ENCODE results near the gene ABI3BP.

Gene ABI3BP

DNA sequence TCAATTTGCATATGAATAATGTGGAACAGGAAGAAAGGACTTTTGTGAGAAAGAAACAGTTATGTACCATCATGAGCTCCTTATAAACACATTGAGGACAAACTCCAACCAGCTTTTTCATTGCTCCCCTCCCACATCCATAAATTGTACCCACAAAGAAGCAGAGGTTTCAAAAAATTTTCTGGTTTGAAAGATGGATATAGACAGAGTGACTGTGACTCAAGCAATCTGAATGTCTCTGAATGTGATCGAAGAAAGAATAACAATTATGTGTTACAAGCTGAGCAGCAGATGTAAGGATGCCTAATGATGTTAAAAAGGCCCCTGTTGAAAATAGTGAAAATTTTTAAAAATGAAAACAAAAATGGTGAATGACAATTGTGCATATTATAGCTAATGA is 156.6 kb downstream of the ABI3BP start:
- DNase-seq (ENCODE audit: low spot score): no peak

DNA sequence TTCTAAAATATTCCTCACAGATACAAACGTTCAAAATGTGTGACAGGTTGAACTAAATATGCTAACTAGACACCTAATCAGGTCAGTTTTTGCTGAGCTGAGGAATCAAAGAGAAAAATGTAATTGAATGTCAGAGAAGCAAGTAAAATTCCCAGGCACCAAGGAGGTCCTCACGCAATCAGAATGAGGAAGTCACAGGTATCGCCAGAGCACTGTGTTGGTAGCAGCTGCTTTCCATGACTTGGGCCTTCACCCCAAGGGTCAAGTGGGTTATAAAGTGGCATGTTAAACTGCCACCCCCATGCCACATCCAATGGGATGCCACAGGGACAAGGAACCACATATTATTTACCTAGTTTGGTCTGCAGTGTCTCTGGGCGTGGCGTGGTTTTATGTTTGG is 158.9 kb downstream of the ABI3BP start:
- DNase-seq (ENCODE audit: low spot score): no peak

DNA sequence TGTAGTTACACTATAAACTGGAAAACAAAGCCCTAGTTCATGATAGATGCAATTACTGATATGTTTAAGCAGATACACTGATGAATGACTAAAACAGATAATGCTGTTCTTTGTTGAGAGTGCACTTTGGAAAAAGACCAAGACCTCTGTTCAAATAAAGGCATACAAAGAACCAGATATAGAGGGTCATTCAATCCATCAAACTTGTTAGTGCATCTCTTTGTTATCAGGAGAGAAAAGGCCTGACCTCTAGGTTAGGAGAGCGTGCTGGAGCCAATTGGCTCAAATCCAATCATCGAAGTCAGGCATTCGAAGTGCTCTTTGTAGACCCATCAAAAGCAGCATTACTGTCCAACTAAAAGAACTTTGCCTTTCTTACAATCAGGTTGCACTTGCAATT is 159.7 kb downstream of the ABI3BP start:
- peak; percentile 72 for DNase-seq (ENCODE audit: low spot score)

DNA sequence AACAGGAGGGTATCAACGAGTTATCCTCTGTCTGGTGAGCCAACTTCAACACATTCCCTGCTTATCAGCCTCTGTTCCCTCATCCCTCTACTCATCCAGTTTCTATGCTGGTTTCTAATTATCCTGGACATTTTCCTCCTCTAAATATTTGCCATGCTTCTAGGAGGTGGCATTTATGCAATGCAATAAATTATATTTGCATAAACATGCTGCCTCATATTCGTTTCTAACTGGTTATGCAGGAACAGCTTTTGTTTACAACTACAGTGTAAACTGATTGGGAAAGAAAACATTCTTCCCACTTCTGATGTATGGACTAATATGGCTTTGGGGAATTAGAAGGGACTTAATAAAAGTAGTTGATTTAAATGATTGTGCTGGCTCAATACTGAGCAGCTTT is 161.6 kb downstream of the ABI3BP start:
- no peak for DNase-seq (ENCODE audit: low spot score)

DNA sequence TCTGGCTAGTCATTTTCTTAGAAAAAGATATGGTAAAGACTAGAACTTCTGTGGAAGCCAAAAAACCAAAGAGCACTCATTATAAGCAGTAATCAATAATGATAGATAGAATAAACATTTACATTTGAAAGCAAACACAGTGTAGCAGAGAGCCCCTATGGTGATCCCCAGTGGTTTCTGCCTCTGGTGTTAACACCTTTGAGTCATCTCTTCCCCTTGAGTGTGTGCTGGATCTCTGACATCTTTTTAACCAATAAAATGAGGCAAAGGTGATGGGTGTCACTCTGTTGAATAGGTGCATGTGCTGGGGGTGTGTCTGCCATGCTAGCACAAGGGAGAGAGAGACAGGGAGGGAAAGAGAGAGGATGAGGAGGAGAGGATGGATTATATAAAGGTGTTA is 162.3 kb downstream of the ABI3BP start:
- DNase-seq (ENCODE audit: low spot score): no peak

DNA sequence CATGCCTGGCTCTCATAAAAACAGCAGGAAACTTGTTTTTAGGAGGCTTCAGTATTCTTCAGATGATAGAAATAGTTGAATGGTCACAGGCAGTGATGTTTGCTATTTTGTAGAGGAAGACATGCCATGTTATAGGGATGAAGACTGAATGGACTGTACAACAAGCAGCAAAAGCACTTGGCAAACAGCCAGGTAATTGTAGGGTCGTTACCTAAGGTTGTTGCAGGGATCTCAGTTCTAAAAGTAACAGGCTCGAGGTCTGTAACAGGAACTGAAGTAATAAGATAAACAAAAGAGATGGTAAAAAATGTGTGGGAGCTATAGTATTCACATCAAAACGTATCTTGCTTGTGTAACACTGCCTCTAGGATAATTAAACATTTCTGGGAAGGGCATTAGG is 167.6 kb downstream of the ABI3BP start:
- DNase-seq (ENCODE audit: low spot score): no peak

DNA sequence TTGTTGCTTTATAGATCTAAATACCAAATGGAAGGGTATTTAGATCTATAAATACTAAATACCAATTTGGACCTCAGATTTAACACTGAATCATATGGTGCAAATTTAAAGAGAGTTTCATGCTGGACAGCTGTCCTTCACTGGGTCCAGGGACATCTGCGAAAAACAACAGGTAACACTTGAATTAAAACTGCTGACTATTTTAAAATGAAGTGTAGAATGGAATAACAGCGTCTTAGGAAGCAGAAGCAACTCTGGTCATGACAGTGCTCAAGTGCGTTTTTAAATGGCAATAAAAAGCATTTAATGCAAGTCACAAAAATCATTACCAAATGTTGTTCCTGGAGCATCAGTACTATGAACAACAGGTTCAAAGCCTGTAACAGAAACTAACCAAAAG is 177.6 kb downstream of the ABI3BP start:
- DNase-seq (ENCODE audit: low spot score): no peak

DNA sequence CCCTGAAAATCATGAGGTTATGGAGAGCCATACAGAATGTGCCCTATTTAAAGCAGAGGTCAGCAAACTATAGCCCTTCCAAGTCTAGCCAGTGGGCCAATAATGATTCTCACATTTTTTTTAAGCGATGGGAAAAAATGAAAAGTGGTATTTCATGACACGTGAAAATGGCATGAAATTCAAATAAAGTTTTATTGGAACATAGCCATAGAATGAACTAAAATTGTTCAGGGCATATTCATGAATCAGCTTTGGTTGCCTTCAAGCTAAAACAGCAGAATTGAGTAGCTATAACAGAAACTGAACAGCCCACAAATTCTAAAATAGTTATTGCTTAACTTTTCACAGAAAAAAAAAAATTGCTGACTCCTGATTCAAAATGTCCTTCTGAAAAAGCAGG is 179.4 kb downstream of the ABI3BP start:
- no peak for DNase-seq (ENCODE audit: low spot score)

DNA sequence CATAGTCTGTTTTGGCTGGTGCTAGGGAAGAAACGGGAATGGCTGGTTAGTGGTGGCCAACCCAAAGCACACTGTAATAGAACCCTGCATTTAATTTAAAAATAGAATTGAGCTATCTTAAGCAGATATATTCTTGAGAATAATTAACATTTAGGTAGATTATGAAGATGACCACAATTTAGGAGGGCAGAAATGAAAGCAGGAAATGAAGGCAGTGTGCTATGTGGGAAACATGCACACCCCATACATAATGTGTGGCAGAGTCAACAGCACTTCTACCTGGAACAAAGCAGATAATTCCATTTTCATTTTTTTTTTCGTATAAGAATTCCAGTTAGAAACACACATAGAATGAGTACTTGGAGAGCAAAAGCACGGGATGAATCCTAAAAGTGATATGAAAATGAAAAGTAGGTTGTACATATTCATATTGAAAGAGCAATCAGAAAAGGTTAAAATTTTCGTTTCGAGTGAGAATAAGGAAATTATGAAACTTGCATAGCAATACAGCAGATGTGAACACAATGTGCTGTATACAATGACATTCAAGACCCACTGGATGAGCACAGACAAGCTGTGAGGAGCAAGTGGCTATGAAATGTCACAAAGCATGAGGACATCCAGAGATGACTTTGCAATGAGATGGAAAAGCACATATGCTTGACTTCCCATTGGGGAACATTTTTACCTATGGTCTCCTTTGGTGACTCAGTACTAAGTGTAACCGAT is 181.3 kb downstream of the ABI3BP start:
- DNase-seq (ENCODE audit: low spot score): no peak

DNA sequence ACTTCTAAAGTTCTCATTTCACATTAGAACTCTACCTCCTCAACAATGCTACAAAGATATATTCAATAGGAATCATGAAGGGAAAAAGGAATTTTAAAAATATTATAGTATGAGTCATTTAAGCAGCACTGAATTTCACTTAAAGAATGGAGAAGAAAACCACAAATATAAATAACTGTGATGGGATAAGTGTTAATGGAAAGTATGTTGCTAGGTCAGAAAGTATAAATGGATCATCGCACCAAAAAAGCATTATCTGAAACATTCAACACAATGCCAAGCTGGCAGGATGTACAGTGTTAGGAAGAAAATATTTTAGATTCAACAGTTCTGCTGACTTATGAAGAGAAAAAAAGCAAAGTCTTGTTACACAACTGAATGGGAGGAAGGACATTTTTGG is 182.6 kb downstream of the ABI3BP start:
- no peak for DNase-seq (ENCODE audit: low spot score)

DNA sequence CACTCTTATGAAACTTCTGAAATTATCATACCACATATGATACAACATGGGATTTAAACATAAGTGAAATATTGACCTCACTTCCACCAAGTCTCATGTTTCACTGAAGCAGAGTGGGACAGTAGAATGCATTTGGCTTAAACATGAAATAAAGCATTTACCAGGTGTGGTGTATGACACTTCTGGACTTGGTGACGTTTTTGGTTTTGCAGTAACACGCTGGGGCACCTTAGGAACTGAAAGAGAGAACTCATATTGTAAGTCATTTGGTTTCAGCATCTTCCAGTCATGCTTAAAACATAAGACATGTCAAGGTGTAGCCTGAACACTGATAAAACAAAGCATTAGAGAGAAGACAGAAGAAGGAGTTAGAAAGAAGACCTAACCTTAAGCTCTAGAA is 188.6 kb downstream of the ABI3BP start:
- no peak for DNase-seq (ENCODE audit: low spot score)

DNA sequence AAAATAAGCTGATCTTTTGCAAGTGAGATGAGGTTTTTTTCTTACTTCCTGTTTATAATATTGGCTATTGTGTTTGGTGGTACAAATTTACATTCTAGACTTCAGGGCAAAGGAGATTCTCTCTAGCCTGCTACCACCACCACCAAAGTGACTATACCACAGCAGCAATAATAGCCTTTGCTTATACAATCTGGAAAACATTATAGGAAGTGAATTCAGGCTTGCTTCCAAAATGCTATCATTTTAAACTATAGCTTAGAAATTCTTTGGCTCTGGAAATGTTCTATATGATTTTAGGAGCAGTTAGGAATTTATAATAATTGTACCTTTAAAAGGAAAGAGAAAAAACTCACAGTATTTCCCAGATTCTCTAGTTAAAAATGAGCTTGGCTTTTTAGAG is 189.5 kb downstream of the ABI3BP start:
- no peak for DNase-seq (ENCODE audit: low spot score)

DNA sequence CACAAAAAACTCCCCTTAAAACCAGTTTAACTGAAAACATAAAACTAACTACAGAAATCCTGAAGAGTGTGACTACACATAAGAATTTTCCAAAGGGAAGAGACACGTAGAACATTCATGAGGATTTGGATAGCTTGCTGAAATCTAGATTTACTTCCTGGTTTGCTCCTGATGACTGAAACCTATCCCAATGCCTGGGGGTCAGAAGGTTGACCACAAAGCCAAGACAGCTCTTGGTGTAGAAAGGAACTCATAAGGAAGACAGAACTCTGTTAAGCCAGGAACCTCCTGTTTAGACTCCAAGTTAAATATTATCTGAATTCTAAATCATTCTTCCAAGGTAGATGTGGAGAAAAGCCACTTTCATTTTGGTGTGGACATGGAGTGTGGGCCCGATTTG is 191.1 kb downstream of the ABI3BP start:
- no peak for DNase-seq (ENCODE audit: low spot score)

DNA sequence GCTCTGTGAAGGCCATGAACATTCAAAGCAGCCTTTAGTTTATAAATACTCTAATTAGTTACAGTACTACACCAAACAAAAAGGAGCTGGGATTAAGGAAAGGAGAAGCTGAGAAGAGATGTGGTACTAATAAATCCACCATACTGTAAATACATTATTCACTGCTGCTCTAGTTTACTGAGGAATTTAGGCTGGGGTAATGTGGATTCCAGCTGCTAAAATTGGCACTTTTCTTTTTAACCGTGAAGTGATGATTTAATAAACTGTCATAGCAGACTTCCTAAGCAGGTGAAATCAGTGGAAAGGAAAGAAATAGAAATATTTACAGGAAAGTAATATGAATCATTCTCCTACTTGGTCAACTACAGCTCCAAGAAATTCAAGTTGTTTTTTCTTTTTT is 195.2 kb downstream of the ABI3BP start:
- no peak for DNase-seq (ENCODE audit: low spot score)

DNA sequence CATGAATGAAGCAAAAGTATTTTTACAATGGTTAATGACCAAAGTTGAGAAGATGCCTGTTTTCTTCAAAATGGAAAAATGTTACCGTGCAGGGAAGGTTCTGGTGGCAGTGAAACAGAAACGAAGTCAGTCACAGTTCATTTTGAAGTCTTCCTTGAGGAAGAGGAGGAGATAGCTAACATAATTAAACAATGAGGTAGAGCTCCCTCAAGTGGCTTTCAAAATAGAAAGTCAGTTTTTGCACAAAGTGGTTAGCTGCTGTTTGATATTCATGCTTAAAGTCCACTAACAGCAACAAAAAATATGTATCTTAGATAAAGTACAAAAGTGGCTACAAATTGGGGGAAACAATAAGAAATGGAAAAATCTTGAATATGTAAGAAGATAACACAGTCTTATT is 196.7 kb downstream of the ABI3BP start:
- DNase-seq (ENCODE audit: low spot score): peak; percentile 6

DNA sequence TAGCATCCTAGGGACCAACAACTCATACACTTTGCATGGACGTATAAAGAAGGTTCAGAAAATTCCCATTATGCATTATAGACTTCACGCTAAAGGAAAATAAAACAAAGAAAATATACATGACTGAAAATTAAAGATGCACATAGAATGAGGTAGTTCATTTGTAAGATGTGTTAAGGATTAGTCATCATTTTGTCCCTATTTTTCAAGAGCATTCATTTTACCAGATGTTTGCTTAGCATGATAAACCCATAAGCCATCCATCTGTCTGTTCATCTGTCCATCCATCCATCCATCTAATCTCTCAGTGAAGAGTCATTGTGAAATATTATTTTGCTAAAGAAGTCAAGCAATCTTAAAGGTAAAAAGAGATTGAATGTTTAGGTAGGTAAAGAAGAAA is 203.6 kb downstream of the ABI3BP start:
- DNase-seq (ENCODE audit: low spot score): no peak

DNA sequence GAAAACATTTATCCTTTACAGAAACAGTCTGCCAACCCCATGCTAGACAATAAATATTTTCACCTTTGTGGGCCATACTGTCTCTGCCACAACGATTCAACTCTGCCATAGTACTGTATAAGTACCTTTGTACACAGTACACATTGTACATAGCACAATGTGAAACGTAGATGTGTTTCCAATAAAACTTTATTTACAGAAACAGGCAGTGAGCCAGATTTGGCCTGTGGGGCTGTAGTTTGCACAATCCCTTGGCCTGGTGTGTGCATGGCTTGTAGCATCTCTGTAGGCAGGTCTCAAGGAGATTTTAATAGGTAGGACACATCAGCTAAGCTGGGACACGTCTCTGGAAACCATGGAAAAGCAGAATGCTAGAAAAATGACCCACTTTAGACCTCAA is 209.6 kb downstream of the ABI3BP start:
- DNase-seq (ENCODE audit: low spot score): no peak

DNA sequence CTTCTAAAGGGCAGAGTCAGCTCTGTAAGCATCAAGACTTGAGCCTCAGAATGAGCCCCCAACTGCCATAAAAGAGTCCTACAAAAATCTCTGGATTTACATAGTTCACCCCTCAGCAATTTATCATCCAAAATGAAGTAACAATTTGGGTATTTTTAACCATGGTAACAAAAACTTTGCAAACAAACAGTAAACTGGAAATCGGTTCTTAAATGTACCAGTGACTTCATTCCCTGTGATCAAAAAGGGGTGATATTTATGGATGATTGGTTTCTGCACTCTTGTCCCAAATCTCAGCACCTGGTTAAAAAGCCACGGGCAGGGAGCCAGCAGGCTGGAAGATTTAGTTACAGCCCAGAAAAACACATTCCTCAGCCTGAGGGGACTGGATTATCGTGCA is 210.3 kb downstream of the ABI3BP start:
- no peak for DNase-seq (ENCODE audit: low spot score)

DNA sequence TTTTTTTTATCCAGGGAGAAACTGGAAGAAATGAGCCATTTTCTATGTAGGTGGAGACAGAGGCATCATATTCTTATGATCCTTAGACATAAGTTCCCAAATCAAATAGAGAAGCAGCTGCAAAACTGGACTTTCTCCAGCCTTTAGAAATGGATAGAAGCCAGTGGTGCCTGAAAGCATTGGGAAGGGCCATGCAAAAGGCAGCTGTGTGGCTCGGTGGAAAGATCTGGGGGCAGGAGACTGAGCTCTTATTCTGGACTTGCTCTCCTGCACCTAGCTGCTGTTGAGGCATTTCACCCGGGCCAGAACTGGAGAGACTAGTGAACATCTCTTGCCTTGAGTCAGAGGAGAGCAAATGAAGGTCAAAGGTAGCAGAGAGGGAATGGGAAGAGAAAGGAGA is 210.9 kb downstream of the ABI3BP start:
- DNase-seq (ENCODE audit: low spot score): no peak

DNA sequence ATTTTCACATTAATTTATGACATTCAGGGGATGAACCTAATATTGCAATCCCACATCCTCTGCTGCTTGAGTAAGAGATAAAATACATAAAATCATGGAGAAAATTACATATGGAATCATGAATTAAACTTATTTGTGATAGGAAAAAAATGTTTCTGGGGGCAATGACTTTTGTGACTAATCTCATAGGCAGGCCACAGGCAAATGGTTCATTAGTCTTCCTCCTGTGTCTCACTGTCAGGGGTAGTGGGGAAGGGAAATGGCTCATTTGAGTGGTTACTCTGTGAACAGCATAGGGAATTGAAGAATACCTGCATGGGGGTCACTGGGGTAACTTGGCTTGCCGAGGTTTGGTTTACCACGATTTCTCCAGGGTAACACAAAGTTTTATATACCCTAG is 211.9 kb downstream of the ABI3BP start:
- no peak for DNase-seq (ENCODE audit: low spot score)

DNA sequence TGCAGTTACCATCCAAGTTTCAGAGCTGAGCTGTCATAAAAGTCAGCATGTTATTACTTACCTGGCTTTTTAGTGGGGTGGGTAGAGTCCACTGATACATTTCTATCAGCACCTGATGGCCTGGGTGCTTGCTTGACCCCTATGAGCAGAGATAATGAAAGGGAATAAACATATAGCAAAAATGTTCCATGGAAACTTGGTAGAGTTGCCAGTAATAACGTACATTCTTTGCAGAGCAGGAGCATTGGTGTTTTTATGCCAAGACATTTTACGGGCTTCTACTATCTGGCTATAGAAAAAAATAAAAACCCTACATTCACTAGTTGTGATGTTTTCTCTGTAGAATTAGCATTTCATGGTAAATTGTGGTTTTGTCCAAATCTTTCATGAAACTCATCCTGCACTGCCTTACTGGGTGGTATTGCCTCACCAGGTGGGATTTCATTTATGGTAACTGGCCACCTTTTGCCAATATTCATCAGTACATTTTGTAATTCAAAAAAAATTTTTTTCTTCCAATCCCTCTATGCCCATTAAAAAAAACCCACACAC is 213.1 kb downstream of the ABI3BP start:
- DNase-seq (ENCODE audit: low spot score): no peak

DNA sequence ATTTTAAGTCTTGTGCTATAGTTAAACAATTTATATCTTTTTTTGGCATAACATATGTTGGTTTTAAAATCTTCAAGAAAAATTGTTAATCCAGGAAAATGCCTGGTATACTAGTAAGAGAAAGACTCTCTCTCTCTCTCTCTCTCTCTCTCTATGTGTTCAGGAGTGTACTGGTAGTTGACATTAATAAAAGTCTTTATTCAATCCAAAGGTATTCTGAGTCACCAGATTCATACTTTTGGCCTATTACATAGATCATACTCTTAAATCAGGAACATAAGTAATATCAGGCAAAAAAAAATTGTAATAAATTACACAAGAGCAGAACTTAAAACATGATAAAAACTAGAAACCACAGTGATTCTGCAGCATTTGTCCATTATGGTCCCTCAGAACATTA is 213.7 kb downstream of the ABI3BP start:
- DNase-seq (ENCODE audit: low spot score): no peak

DNA sequence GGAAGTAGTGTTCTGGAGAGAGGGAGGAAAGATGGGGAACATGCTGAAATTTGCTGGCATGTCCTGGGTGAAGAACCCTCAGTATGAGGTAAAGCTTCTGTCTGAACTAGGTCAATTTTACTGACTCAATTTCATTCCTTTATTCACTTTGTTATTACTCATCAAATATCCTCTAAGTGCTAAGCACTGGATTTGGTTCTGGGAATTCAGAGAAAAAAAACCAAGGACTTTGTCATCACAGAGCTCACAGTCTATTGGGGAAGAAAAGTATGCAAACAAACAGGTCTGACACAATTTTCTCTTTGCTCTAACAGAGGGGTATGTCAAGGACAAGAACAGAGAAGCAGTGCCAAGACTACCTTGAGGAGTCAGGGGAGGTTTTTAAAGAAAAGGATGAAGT is 215.9 kb downstream of the ABI3BP start:
- no peak for DNase-seq (ENCODE audit: low spot score)

DNA sequence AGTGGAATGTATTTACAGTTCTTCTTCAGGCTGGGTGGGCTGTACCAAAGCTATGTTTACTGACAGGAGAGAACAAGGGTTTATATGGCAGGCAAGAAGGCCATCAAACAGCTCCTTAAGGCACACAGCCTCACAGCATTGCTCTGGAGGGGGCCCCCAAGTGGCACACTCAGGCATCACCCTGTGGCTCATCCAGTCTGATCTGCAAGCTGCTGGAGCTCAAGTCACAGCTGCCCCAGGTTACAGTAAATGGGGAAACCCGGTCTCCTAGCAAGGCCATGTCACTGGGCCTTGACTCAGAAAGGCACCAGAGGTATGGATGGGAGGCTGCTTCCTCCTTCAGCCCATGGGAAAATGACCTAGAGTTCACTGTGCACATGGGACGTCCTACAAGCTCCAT is 216.5 kb downstream of the ABI3BP start:
- no peak for DNase-seq (ENCODE audit: low spot score)

Data from globus pallidus (tissue), 1 donor.